GM18507 (cell line): ENCODE measurements around the gene PTH2R.
"Not testable (repeated sequence)": the region's sequence is repeated elsewhere in the genome, so short reads cannot be mapped to it uniquely, and the experiment has no call there.

ENCODE experiments used
- DNase-seq: peaks from one replicate; pipeline ENCODE4 v3.0.0; 2011; ENCODE audit warnings: low read depth; ENCODE audit not compliant: insufficient read length; ENCODE audit errors: extremely low spot score
- FAIRE-seq: peaks from 2 replicates; lab custom pipeline; 2011; peaks lifted over from hg19 to GRCh38; lab: Jason Lieb, UNC

The PTH2R gene

DNA sequence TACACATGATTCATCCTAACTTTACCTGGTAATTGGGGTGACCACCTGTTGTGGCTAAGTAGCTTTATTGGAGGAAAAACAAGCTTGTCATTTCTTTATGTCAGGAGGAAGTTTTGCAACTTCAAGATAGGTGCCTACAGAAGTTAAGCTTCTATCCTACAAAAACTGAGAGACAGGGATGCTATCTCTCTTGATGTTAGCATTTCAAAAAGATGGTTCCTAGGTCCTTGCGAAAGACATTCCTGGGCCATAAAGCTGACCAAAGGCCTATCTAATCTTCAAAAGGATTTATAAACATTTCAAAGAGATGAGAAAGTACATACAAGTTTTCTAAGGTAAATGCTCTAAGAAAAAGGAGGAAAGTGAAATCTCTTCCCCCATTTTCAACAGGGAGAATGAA, 61.0 kb downstream of the PTH2R start:
- DNase-seq (no peak), FAIRE-seq (no peak)

DNA sequence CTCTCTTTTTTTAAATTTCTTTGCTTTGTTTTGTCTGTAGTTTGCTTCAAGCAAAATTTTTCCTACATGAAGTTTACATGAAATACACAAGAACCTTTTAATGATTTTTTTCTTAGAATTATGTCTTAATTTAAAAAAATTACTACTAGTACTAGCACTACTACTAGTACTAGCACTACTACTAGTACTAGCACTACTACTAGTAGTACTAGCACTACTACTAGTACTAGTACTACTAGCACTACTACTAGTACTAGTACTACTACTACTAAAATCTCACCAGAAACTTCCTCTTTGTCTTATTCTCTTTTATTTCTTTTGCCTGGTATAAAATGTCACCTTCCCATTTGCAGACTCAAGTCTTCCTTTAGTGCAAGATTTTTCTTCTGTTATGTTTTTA, 71.1 kb downstream of the PTH2R start:
- FAIRE-seq (no peak), DNase-seq (no peak)

DNA sequence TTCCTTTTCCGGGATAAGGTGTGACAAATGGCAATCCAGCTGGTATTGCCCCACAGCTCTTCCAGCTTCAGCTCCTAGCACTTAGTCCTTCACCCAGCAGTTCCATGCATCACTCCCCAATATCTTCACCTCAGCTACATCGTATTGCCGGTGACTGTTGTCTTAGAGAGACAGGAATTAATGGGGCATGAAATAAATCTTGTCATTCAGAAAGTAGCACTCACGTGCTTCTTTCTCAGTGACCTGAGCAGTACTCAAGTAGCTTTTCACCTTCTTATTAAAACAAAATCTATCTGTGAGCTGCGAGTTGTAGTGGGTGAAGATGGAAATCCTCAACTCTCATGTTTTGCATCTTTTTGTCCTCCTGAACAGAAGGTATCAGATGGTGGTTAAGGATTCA, 72.8 kb downstream of the PTH2R start:
- FAIRE-seq (no peak), DNase-seq (no peak)

DNA sequence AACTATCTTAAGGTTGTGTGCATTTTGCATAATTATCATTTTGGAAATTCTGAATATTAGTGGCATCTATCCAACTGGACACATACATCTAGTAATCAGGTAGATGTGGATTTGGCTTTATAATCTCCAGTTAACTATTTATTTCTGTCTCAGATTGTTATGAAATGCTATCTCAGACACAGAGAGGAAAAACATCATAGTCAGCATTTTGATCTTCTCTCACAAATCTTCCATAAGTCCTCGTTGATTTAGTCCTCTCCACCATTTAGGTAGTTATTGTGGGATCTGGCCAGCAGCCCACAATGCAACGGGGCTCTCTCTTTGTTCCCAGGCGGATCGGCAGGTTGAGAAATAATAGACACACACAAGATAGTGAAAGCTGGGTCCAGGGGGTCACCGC, 75.4 kb downstream of the PTH2R start:
- not testable (repeated sequence) for DNase-seq, FAIRE-seq

DNA sequence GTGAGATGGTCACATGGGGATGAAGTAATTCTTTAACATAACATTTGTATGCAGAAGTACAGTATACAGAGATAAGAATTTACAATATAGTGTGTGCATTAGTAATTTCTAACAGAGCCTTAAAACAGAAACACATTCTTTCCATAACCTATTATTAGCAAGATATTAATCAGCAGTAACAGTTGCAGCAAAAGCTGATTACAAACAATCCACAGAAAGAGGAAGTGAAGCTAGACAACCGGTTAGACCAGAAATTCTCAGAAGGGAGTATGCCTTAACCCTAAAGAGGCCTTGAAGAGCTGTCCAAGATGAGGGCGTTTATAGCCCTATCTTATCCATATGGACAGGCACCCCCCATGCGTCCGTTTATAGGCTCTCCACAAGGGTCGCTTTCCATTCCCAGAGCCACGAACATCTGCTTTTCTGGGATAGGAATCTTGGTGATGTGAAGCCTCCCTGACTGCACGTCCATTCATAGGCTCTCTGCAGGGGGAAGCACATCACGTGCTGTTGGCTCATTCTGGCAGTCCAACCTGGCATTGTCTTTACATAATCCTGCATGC, 75.9 kb downstream of the PTH2R start:
- DNase-seq: not testable (repeated sequence)
- peak; percentile 24 for FAIRE-seq

DNA sequence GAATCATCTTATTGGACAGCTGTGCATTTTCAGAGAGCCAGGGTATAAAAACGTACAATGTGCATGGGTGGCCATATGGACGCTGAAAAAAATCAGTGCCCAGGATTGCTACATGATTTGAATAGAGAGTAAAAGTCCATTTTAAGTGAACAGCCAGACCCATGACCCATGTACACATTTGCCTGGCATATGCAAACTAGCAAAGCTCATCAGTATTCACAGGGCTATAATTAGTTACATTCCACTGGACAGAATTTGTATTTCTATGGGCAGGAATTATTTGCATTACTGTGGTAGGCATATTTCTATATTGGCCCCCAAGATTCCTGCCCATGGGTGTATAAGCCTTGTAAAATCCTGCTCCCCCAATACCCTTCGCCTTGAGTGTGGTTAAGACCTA, 78.8 kb downstream of the PTH2R start:
- FAIRE-seq: no peak
- no peak for DNase-seq

DNA sequence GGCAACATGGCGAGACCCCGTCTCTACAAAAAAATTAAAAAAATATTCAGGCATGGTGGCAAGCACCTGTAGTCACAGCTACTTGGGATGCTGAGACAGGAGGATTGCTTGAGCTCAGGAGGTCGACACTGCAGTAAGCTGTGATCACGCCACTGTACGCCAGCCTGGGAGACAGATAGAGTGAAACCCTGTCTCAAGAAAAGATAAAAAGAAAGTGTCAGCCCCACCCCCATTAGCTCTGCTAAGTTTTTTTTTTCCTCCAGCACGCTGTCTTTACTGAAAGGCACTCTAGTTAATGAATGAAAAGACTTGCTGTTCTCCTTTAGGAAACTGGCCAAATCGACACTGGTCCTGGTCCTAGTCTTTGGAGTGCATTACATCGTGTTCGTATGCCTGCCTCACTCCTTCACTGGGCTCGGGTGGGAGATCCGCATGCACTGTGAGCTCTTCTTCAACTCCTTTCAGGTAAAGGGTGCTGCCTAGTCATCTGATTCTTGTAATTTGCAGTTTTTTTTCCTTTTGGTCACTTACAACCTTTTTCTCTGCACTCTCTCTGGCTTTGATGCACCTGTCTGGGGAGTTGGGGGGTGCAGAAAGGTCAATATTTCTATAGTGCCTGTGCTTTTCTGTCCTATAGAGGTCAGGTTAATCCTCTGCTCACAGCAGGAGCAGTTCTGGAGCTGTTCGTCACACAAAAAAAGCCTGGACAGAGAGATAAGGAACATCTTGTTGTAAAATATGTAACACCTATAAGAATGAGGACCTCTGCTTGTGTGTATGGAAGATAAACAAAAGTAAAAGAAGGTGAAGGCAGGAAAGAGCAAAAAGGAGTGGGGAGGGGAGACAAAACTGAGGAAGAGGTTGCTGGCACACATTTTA, 82.3 kb downstream of the PTH2R start:
- FAIRE-seq (no peak), DNase-seq (no peak)

DNA sequence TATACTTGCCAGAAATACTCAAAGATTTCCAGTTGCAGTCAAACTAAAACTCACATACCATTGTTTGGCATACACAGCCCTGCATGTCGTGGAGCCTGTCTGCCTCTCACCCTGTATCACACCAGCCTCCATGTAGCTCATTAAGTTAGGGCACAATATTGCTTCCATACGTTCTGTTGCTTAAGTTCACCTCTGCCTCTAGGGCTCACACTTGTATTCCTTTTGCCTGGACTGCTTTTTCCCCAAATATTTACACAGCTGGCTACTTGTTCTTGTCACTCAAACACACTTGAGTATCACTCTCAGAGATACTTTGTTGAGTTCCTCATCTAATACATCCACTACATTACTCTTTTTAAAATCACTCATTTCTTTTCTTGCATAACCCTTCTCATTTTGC, 83.1 kb downstream of the PTH2R start:
- no peak for DNase-seq
- FAIRE-seq: no peak

DNA sequence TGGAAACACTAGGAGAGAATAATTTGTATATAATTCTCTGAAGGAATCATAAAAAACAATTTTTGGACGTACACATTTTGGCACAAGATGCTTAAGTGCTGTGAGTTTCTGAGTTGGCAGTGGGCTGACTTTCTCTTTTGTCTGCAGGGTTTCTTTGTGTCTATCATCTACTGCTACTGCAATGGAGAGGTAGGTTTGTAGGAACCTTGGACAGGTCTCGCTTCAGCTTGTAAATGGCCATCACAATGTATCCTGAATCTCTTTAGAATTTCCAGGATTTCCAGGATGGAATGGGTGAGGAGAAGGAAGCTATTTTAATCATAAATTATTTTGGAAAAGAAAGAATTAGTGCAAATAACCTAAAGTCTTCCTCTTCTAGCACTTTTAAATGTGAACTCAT, 83.9 kb downstream of the PTH2R start:
- DNase-seq: no peak
- no peak for FAIRE-seq

DNA sequence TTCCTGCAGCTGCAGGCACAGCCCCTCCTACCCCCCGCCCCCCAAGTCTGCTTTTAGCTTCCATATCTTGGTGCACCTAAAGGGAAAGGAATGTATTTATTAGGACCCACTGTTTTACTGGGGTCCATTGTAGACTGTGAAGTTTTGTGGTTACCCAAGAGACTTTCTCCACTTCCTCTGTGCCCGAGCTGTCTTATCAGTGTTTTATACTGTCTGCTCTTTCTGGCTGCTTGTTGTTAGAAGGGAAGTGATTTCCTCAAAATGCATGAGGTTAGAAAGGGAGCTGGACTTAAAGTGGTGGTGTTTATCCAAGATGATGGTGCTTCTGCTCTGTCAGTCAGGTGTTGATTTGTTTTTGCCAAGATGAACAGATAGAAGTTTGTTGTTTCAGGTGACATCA, 85.0 kb downstream of the PTH2R start:
- FAIRE-seq (no peak), DNase-seq (no peak)

DNA sequence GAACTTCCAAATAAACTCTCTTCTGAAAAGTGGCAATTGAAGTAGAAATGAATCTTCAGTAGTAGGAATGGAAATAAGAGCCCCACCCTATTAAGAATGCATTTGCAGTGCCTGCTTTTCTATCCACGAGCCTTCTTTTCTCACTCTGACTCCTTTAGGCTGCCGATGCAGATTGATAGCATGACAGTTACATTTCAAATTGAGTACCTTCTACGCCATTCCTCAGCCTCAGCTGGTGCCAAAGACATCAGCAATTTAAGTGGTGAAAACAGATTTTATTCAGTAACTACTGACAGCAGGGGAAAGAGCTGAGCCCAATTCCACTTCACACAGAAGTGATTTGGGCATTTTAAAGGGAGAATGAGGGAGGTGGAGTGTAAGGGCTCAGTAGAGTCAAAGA, 85.5 kb downstream of the PTH2R start:
- FAIRE-seq: no peak

DNA sequence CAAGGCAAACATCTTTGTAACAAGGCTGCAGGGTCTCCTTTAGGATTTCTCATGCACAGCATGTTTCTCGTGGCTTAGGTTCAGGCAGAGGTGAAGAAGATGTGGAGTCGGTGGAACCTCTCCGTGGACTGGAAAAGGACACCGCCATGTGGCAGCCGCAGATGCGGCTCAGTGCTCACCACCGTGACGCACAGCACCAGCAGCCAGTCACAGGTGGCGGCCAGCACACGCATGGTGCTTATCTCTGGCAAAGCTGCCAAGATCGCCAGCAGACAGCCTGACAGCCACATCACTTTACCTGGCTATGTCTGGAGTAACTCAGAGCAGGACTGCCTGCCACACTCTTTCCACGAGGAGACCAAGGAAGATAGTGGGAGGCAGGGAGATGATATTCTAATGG, 86.6 kb downstream of the PTH2R start:
- DNase-seq: no peak
- no peak for FAIRE-seq

More for the DNA sequence above, 85.5 kb downstream of the PTH2R start:
- DNase-seq: no peak

DNA sequence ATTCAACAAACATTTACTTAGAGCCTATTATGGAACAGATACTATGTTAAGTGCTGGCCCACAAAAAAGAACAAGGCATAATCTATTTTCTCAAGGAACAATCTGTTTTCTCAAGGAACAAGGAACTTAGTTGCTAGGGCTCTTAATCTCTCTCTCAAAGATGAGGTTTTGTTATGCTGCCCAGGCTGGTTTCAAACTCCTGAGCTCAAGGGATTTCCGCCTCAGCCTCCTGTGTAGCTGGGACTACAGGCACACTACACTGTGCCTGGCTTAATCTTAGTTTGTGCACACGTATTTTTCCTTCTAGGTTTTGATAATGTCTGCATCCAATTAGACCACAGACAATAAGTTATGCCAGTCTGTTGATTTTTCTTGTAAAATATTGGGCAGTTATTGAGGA, 89.5 kb downstream of the PTH2R start:
- DNase-seq: no peak

DNA sequence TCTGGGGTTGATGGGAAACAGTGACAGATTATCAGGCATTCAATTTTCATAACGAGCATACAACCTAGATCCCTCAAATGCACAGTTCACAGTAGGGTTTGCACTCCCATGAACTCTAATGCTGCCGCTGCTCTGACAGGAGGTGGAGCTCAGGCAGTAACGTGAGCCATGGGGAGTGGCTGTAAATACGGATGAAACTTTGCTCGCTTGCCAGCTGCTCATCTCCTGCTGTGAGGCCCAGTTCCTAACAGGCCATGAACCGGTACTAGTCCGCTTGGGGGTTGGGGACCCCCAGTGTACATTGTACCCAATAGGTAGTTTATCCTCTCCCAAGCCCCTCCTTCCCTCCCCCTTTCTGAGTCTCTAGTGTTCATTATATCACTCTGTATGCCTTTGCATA, 94.6 kb downstream of the PTH2R start:
- FAIRE-seq (no peak), DNase-seq (no peak)

More for the DNA sequence above, 89.5 kb downstream of the PTH2R start:
- no peak for FAIRE-seq

DNA sequence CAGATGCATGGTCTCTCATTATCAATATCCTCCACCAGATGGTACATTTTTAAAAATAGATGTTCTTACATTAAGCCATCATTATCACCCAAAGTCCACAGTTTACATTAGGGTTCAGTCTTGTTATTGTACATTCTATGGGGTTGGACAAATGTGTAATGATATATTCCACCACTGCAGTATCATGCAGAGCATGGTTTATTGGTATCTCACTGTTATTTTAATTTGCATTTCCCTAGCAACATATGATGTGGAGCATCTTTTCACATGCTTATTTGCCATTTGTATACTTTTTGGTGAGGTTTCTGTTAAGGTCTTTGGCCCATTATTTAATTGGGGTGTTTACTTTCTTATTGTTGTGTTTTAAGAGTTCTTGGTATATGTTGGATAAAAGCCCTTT, 95.7 kb downstream of the PTH2R start:
- FAIRE-seq (no peak), DNase-seq (no peak)

DNA sequence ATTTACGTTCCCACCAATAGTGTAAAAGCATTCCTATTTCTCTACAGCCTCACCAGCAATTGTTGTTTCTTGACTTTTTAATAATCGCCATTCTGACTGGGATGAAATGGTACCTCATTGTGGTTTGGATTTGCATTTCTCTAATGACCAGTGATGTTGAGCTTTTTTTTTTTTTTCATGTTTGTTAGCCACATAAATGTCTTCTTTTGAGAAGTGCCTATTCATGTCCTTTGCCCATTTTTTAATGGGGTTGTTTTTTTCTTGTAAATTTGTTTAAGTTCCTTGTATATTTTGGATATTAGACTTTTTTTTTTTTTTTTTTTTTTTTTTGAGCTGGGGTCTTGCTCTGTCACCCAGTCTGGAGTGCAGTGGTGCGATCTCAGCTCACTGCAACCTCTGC, 98.8 kb downstream of the PTH2R start:
- DNase-seq, FAIRE-seq: not testable (repeated sequence)

DNA sequence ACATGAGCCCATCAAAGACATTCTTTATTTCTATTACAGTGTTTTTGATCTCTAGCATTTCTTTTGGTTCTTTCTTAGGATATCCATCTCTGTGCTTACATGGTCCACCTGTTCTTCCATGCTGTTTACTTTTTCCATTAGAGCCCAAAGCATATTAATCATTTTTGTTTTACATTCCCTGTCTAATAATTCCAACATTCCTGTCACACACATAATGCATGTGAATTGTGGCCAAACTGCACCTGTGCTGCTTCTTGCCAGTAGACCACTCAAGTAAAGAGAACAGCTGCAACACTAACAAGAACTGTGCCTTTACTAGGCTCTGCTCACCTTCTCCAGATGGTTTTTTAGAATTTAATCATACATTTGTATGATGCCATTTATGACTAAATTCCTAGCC, 103.0 kb downstream of the PTH2R start:
- DNase-seq: no peak
- no peak for FAIRE-seq

DNA sequence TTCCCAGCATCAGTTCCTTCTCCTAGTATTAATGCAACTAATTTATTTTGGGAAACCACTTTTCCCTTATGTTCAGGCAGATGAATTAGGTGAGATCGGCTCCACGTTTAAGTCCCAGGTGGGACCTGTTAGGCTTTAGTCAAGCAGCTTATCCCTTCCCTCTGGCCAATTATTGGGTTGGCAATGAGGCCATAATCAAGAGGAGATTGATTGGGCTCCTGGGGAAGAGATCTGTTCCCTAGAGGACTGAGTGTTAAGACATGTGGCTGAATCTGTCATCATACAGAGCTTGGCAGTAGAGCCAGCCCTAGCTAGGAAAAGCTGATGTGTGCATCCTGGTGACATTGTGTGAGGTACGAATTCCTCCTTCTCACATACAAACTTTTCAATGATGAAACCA, 104.4 kb downstream of the PTH2R start:
- DNase-seq (no peak), FAIRE-seq (no peak)

DNA sequence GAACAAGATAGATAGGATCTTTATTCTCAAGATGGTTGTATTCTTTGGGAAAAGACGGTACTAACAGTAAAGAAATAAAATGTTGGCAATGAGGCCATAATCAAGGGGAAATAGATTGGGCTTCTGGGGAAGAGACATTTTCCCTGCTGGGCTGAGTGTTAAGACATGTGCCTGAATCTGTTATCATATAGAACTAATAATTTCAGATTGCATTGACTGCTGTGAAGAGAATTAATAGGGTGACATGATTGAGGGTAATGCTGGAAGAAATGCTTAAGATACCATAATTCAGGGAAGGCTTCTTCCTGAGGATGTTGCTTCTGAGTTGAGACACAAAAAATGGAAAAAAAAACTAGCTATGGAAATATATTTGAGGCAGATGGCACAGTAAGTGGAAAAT, 105.0 kb downstream of the PTH2R start:
- FAIRE-seq (no peak), DNase-seq (no peak)

DNA sequence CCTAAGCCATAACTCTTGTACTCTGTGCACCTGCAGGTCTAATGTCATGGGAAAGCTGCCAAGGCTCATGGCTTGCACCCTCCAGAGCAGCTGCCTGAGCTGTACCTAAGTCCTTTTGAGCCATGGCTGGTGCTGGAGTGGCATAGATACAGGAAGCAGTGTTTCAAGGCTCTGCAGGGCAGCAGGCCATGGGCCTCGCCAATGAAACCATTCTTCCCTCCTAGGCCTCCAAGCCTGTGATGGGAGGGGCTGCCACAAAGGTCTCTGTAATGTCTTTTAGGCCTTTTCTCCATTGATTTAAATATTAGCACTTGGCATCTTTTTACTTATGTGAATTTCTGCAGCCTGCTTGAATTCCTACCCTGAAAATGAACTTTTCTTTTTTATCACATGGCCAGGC, 108.5 kb downstream of the PTH2R start:
- DNase-seq: no peak
- FAIRE-seq: no peak

DNA sequence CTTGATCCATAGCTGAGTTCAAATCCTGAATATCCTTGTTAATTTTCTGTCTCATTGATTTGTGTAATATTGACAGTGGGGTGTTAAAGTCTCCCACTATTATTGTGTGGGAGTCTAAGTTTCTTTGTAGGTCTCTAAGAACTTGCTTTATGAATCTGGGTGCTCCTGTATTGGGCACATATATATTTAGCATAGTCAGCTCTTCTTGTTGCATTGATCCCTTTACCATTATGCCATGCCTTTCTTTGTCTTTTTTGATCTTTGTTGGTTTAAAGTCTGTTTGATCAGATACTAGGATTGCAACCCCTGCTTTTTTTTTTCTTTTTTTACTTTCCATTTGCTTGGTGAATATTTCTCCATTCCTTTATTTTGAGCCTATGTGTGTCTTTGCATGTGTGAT, 116.5 kb downstream of the PTH2R start:
- not testable (repeated sequence) for DNase-seq, FAIRE-seq
